A204.1 (cell line): Measurements from ENCODE around the gene SCEL.
A peak's percentile ranks its signal among the peaks of the same experiment; 100 is the strongest.
"Not testable (repeated sequence)": the region's sequence is repeated elsewhere in the genome, so short reads cannot be mapped to it uniquely, and the experiment has no call there.

Experiments used
- FAIRE-seq: peaks from 2 replicates; lab custom pipeline; 2012; peaks lifted over from hg19 to GRCh38; lab: Jason Lieb, UNC

The SCEL gene

GRCh38 chr13:77563111-77563510 lies 27.6 kb downstream of the SCEL start:
- no peak for FAIRE-seq

- FAIRE-seq = peak; percentile 91
These were observed 30.1 kb downstream of the SCEL start for GRCh38 chr13:77565635-77566034.

- no peak for FAIRE-seq
These were observed 36.5 kb downstream of the SCEL start for GRCh38 chr13:77571956-77572355.

- no peak for FAIRE-seq
These were observed 38.6 kb downstream of the SCEL start for GRCh38 chr13:77574096-77574495.

GRCh38 chr13:77579959-77580358 lies 44.5 kb downstream of the SCEL start:
- FAIRE-seq = no peak

GRCh38 chr13:77580748-77581147 lies 45.2 kb downstream of the SCEL start:
- FAIRE-seq = no peak

- FAIRE-seq = no peak
These were observed 48.1 kb downstream of the SCEL start for GRCh38 chr13:77583581-77583980.

GRCh38 chr13:77584106-77584505 lies 48.6 kb downstream of the SCEL start:
- no peak for FAIRE-seq

GRCh38 chr13:77595166-77595810 lies 59.8 kb downstream of the SCEL start:
- no peak for FAIRE-seq

- FAIRE-seq = no peak
These were observed 61.3 kb downstream of the SCEL start for GRCh38 chr13:77596777-77597176.

- FAIRE-seq = no peak
These were observed 63.8 kb downstream of the SCEL start for GRCh38 chr13:77599351-77599750.

- FAIRE-seq = no peak
These were observed 65.2 kb downstream of the SCEL start for GRCh38 chr13:77600701-77601100.

GRCh38 chr13:77611068-77611467 lies 75.6 kb downstream of the SCEL start:
- no peak for FAIRE-seq

- FAIRE-seq = no peak
These were observed 80.5 kb downstream of the SCEL start for GRCh38 chr13:77616027-77616426.

- no peak for FAIRE-seq
These were observed 84.1 kb downstream of the SCEL start for GRCh38 chr13:77619655-77620054.

- FAIRE-seq = no peak
These were observed 84.6 kb downstream of the SCEL start for GRCh38 chr13:77620138-77620537.

GRCh38 chr13:77623806-77624205 lies 88.3 kb downstream of the SCEL start:
- no peak for FAIRE-seq

GRCh38 chr13:77628170-77628569 lies 92.7 kb downstream of the SCEL start:
- FAIRE-seq = no peak

GRCh38 chr13:77637588-77637987 lies 102.1 kb downstream of the SCEL start:
- FAIRE-seq = no peak

GRCh38 chr13:77650409-77650808 lies 114.9 kb downstream of the SCEL start:
- no peak for FAIRE-seq

GRCh38 chr13:77653301-77653700 lies 117.8 kb downstream of the SCEL start:
- no peak for FAIRE-seq

- FAIRE-seq = not testable (repeated sequence)
These were observed 124.5 kb downstream of the SCEL start for GRCh38 chr13:77660016-77660415.

GRCh38 chr13:77660841-77661250 lies 125.3 kb downstream of the SCEL start:
- no peak for FAIRE-seq

- FAIRE-seq = not testable (repeated sequence)
These were observed 126.8 kb downstream of the SCEL start for GRCh38 chr13:77662301-77662700.

GRCh38 chr13:77662831-77663230 lies 127.3 kb downstream of the SCEL start:
- FAIRE-seq = not testable (repeated sequence)
